CD4-positive, alpha-beta T cell treated with Interleukin-1 beta for 1 hour (primary cell): ENCODE measurements around the gene RBFOX1.

Source experiments
- DNase-seq, 2 donors: peaks; one replicate each; pipeline ENCODE4 v3.0.0-alpha.2; 2020 to 2022

The RBFOX1 gene

GRCh38 chr16:7335991-7336634 lies 3.5 kb downstream of the RBFOX1 start:
- DNase-seq: no peak

GRCh38 chr16:7336742-7337141 lies 4.1 kb downstream of the RBFOX1 start:
- no peak for DNase-seq

- no peak for DNase-seq
These were observed 6.2 kb downstream of the RBFOX1 start for GRCh38 chr16:7338826-7339225.

GRCh38 chr16:7339700-7340099 lies 7.1 kb downstream of the RBFOX1 start:
- no peak for DNase-seq

- no peak for DNase-seq
These were observed 8.3 kb downstream of the RBFOX1 start for GRCh38 chr16:7340938-7341337.

- DNase-seq: no peak
These were observed 10.0 kb downstream of the RBFOX1 start for GRCh38 chr16:7342598-7342997.

- no peak for DNase-seq
These were observed 10.6 kb downstream of the RBFOX1 start for GRCh38 chr16:7343243-7343642.

- DNase-seq: no peak
These were observed 12.5 kb downstream of the RBFOX1 start for GRCh38 chr16:7344830-7345780.

- DNase-seq: no peak
These were observed 18.2 kb downstream of the RBFOX1 start for GRCh38 chr16:7350806-7351205.

GRCh38 chr16:7351610-7352510 lies 19.2 kb downstream of the RBFOX1 start:
- DNase-seq: no peak

GRCh38 chr16:7355758-7356157 lies 23.1 kb downstream of the RBFOX1 start:
- DNase-seq: no peak

- no peak for DNase-seq
These were observed 28.9 kb downstream of the RBFOX1 start for GRCh38 chr16:7361416-7362129.

GRCh38 chr16:7362231-7362630 lies 29.6 kb downstream of the RBFOX1 start:
- no peak for DNase-seq

GRCh38 chr16:7363422-7364417 lies 31.1 kb downstream of the RBFOX1 start:
- no peak for DNase-seq

- no peak for DNase-seq
These were observed 33.4 kb downstream of the RBFOX1 start for GRCh38 chr16:7366041-7366440.

GRCh38 chr16:7366993-7367880 lies 34.6 kb downstream of the RBFOX1 start:
- DNase-seq: no peak

GRCh38 chr16:7369204-7369603 lies 36.6 kb downstream of the RBFOX1 start:
- no peak for DNase-seq

GRCh38 chr16:7372095-7372494 lies 39.5 kb downstream of the RBFOX1 start:
- DNase-seq: no peak

GRCh38 chr16:7373776-7374175 lies 41.1 kb downstream of the RBFOX1 start:
- DNase-seq: no peak

- no peak for DNase-seq
These were observed 42.0 kb downstream of the RBFOX1 start for GRCh38 chr16:7374614-7375174.
